ENCODE measurements around the gene KIAA0825.

DNA sequence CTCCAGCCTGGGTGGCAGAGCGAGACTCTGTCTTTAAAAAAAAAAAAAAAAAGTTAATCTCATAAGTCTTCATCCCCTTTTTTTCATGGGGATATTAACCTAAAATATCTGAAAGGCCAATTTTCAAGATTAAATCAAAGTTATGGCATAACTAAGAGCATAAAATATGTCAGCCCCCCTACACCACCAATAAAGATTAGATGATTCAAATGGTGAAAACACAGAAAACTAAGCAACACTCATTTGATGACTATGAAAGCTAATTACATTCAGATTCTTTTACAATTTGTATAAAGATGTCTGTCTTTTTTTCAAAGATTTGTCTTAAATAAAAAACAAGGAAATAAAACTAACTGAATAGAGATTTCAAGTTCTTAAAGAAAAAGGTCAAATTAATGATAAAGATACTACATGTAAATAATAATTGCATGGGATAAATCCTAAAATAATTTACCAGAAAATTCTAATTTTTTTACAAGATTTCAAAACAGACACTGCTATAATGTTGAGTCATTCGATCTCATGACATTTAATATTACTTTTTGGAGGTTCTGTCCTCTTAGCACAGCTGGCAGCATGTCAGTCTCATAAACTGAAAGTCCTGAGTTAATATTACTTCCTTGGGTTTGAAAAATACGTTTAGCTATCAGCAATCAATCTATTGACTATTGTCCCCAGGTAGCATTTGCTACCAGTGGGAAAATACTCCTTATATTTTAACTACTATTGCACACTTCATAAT, 112.9 kb downstream of the KIAA0825 start:
- TF ChIP-seq, protein P1, sequence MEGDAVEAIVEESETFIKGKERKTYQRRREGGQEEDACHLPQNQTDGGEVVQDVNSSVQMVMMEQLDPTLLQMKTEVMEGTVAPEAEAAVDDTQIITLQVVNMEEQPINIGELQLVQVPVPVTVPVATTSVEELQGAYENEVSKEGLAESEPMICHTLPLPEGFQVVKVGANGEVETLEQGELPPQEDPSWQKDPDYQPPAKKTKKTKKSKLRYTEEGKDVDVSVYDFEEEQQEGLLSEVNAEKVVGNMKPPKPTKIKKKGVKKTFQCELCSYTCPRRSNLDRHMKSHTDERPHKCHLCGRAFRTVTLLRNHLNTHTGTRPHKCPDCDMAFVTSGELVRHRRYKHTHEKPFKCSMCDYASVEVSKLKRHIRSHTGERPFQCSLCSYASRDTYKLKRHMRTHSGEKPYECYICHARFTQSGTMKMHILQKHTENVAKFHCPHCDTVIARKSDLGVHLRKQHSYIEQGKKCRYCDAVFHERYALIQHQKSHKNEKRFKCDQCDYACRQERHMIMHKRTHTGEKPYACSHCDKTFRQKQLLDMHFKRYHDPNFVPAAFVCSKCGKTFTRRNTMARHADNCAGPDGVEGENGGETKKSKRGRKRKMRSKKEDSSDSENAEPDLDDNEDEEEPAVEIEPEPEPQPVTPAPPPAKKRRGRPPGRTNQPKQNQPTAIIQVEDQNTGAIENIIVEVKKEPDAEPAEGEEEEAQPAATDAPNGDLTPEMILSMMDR (IDR thresholded peaks at IDR 0.05), result no peak
- TF ChIP-seq POLR2A (IDR thresholded peaks at IDR 0.05), result no peak
